IPS-18a (cell line): ENCODE results near the gene MMP1.
"Not testable (repeated sequence)": the region's sequence is repeated elsewhere in the genome, so short reads cannot be mapped to it uniquely, and the experiment has no call there.

ENCODE experiments used
- H3K27ac ChIP-seq: one replicate; pipeline ENCODE4 v1.5.1; 2013; ENCODE audit warnings: low read length
- H3K27me3 ChIP-seq: one replicate; pipeline ENCODE4 v1.6.1; 2013; ENCODE audit warnings: mild to moderate bottlenecking, low read length; ENCODE audit not compliant: control insufficient read depth, insufficient read depth
- H3K36me3 ChIP-seq: one replicate; pipeline ENCODE4 v1.6.1; 2013; ENCODE audit warnings: low read depth, low read length; ENCODE audit not compliant: control insufficient read depth
- H3K4me1 ChIP-seq: one replicate; pipeline ENCODE4 v1.6.1; 2013; ENCODE audit warnings: low read depth, low read length; ENCODE audit not compliant: control insufficient read depth
- H3K4me3 ChIP-seq: one replicate; pipeline ENCODE4 v1.5.1; 2013; ENCODE audit warnings: low read length
- H3K9ac ChIP-seq: one replicate; pipeline ENCODE4 v1.6.1; 2013; ENCODE audit warnings: mild to moderate bottlenecking, low read length, moderate library complexity
- H3K9me3 ChIP-seq: one replicate; pipeline ENCODE4 v1.6.1; 2013; ENCODE audit warnings: low read depth, low read length; ENCODE audit not compliant: control insufficient read depth

The MMP1 gene

DNA sequence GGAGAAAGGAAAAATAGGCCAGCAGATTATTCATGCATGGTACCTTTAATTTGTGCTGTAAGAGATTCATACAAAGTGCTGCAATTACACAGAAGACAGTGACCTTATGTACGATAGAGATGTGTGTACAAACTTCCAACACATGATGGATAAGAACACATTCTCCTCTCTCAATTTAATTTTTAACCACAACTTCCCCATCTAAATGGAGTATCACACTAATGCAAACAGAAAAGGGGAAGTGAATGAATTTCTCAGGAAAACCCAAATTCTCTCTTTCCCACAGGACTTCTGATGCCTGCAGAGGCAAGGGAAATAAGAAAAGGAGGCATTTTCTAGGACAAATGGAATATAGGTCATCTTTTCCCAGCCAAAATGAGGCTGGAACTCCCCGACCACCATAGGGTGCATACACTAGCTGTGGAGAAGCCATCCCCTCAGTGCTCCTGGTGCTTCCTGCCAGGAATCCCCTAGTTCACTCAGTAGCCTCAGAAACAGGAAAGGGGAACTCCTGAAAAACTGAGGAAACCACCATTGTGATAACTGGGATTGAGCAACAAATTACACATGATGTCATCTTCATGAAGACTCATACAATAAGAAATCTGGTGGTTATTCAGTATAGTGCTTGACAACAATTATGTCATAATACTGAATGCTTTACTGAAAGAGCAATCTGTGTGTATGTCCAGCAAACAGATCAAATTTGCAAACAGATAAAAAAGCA, 40.0 kb downstream of the MMP1 start:
- H3K36me3 ChIP-seq: no peaks in the 10 kb centered on the region
- no peak overlapping the region for H3K9ac ChIP-seq
- no peak overlapping the region for H3K4me3 ChIP-seq
- no peaks in the 10 kb centered on the region for H3K27me3 ChIP-seq
- no peak overlapping the region for H3K27ac ChIP-seq
- no peaks in the 10 kb centered on the region for H3K9me3 ChIP-seq
- H3K4me1 ChIP-seq: peaks cover 6% of the 10 kb centered on the region

DNA sequence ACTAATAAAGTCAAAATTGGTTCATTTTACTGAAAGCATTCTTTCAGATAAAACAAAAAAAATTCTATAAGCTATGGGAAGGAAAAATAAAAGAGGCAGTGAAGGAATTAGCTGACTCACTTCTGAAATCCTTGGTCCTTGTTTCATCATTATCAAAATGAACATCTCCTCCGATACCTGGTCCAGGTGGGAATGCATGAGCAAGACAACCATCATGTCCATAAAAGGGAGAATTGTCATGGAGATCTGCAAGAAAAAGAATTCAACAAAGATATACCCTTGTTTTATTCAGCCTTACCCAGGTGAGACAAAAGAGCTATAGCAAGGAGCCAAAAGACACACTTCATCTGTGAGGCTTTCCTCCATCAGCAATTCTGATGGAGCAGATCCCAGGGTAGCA, 44.7 kb downstream of the MMP1 start:
- no peaks in the 10 kb centered on the region for H3K27me3 ChIP-seq
- peaks cover 11% of the 10 kb centered on the region for H3K4me1 ChIP-seq
- no peaks in the 10 kb centered on the region for H3K9me3 ChIP-seq
- H3K9ac ChIP-seq: no peak overlapping the region
- H3K36me3 ChIP-seq: no peaks in the 10 kb centered on the region
- no peak overlapping the region for H3K27ac ChIP-seq
- H3K4me3 ChIP-seq: no peak overlapping the region

DNA sequence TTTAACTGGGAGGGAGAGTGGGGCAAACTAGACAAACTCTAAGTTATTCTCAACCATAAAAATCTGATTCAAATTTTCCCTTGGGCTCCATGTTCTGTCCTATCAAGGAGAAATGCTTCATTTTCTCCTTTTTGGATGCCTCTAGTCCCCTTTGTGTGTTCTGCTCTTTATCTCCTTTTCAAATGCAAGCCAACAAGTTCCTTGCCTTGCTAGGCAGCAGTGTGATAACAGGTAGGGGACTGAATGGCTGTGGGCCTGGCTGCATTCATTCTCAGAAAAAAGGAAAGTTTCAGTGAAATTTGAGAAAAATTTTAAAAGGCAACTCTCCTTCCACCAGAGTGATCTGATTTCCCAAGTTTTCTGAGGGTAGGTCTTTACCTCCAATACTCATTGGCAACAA, 46.3 kb downstream of the MMP1 start:
- Histone ChIP-seq H3K4me1 (peaks cover 11% of the 10 kb centered on the region), H3K9ac (no peak overlapping the region), H3K27me3 (no peaks in the 10 kb centered on the region), H3K27ac (no peak overlapping the region), H3K36me3 (no peaks in the 10 kb centered on the region), H3K9me3 (no peaks in the 10 kb centered on the region), H3K4me3 (no peak overlapping the region)

DNA sequence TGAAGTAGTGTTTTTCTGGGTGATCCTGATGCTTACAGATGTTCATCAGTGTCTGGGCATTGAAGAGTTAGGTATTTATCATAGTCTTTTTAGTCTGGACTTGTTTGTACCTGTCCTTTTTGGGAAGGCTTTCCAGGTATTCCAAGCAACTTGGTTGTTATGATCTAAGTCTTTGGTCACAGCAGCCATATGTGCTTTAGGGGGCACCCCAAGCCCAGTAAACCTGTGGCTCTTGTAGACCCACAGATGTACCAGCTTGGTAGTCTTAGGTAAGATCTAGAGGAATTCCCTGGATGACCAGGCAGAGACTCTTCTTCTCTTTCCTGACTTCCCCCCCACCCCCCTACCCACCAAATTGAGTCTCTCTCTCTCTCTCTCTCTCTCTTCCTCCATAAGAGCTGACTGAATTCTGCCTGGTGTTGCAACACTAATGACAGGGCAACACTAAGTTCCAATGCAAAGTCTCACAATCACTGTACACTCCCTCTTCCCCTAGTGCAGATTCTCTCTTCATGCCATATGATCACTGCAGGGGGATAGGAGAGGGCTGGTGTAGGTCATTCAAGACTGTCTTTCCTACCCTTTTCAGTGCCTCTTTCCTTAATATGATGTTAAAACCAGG, 48.7 kb downstream of the MMP1 start:
- no peaks in the 10 kb centered on the region for H3K36me3 ChIP-seq
- H3K27ac ChIP-seq: no peak overlapping the region
- no peak overlapping the region for H3K4me3 ChIP-seq
- H3K27me3 ChIP-seq: no peaks in the 10 kb centered on the region
- H3K4me1 ChIP-seq: peaks cover 11% of the 10 kb centered on the region
- no peaks in the 10 kb centered on the region for H3K9me3 ChIP-seq
- H3K9ac ChIP-seq: no peak overlapping the region

DNA sequence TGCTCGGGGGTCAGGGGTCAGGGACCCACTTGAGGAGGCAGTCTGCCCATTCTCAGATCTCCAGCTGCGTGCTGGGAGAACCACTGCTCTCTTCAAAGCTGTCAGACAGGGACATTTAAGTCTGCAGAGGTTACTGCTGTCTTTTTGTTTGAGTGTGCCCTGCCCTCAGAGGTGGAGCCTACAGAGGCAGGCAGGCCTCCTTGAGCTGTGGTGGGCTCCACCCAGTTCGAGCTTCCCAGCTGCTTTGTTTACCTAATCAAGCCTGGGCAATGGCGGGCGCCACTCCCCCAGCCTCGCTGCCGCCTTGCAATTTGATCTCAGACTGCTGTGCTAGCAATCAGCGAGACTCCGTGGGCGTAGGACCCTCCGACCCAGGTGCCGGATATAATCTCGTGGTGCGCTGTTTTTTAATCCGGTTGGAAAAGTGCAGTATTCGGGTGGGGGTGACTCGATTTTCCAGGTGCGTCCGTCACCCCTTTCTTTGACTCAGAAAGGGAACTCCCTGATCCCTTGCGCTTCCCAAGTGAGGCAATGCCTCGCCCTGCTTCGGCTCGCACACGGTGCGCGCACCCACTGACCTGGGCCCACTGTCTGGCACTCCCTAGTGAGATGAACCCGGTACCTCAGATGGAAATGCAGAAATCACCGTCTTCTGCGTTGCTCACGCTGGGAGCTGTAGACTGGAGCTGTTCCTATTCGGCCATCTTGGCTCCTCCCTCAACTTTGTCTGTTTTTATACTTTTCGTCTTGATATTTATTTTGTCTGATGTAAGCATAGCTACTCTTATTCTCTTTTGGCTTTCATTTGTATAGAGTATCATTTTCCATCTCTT, 51.0 kb downstream of the MMP1 start:
- not testable (repeated sequence) for H3K27ac ChIP-seq, H3K27me3 ChIP-seq, H3K4me1 ChIP-seq, H3K9me3 ChIP-seq, H3K36me3 ChIP-seq, H3K9ac ChIP-seq
- H3K4me3 ChIP-seq: peak overlapping the region; percentile 22
